ENCODE measurements around the gene ATP2C2.

GRCh38 chr16:84370723-84371552, 2.6 kb downstream of the ATP2C2 start:
- TF ChIP-seq CTCF (IDR thresholded peaks at IDR 0.05) (no peak), JUN (CRISPR knock-in tag; IDR thresholded peaks at IDR 0.05) (no peak), FOXJ3 (CRISPR knock-in tag; IDR thresholded peaks at IDR 0.05; ENCODE audit: borderline replicate concordance) (no peak), CREB1 (CRISPR knock-in tag; IDR thresholded peaks at IDR 0.05) (no peak), KAT7 (CRISPR knock-in tag; IDR thresholded peaks at IDR 0.05; ENCODE audit: borderline replicate concordance) (no peak)
- TF ChIP-seq, protein P1, sequence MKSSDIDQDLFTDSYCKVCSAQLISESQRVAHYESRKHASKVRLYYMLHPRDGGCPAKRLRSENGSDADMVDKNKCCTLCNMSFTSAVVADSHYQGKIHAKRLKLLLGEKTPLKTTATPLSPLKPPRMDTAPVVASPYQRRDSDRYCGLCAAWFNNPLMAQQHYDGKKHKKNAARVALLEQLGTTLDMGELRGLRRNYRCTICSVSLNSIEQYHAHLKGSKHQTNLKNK (CRISPR knock-in tag; IDR thresholded peaks at IDR 0.05): no peak

Measured in WTC11 (cell line).